ENCODE measurements around the gene PRUNE2.
"Not testable (repeated sequence)": the region's sequence is repeated elsewhere in the genome, so short reads cannot be mapped to it uniquely, and the experiment has no call there.

PRUNE2 gene

DNA sequence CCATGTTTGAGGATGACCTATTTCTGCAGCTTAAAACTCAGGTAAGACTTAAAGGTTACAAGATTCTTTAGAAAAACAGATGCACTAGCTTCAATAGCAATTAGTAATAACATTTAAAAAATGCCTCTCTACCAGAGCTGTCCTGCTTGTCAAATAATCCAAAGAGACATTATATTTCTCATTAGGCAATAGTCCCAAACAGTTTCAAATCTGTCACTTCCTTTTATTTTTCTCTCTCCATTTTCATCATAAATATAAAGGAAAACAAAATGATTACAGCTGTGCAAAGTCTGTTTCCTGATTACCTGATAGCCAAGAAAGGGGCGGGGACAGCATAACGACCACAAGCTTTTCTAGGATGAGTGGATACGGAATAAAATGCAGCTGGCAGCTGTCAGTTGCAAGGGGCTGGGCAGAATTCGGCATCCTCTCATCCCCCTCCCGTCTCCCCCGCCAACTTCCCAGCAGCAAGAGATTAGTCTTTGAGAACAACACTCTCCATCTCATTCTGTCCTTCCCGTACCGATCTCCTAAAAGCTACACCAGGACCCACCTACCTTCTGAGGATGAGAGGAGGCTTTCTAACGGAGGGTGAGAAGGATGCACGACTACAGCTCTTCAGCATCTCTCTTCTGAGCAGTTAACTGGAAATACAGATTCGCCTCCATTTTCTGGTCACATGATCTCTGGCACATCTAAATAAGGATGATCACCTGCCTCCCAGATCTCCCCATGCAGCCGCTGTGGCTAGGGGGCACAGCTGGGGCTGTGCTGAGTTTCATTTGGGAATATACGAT, 214.2 kb downstream of the PRUNE2 start:
- no peak for DNase-seq

GRCh38 chr9:76690973-76691370, 214.9 kb downstream of the PRUNE2 start:
- no peak for DNase-seq

DNA sequence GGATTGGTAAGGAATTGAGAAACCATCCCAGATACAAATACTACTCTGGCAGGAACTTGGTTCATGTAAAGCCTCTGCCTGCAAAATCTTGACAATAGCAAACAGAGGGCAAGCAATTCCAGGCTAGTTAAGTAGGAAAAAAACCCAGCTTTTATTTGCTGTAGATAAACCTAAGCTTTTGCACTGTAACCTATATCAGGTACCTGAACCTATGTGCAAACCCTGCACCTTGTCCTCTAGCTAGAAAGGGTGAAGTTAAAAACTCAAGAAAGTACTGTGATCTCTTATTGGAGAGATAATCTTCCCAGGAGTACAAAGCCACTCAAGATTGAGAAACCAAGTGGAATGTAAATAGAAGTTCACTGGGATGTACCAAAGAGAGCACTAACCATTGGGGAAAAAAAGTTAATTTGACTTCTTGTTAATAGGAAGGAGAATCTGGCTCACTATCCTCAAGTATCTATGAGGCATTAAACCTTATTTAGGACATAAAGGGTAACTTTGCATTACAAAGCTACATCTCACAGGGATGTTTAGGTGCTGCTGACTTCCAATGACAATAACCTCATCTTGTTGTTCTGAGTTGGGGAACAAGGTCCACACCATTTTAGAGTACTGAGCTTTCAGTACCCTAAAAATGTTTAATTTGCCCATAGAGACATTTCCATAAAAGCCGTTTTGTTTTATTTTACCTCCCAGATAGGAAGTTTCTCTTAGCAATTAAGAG, 215.5 kb downstream of the PRUNE2 start:
- no peak for DNase-seq

DNA sequence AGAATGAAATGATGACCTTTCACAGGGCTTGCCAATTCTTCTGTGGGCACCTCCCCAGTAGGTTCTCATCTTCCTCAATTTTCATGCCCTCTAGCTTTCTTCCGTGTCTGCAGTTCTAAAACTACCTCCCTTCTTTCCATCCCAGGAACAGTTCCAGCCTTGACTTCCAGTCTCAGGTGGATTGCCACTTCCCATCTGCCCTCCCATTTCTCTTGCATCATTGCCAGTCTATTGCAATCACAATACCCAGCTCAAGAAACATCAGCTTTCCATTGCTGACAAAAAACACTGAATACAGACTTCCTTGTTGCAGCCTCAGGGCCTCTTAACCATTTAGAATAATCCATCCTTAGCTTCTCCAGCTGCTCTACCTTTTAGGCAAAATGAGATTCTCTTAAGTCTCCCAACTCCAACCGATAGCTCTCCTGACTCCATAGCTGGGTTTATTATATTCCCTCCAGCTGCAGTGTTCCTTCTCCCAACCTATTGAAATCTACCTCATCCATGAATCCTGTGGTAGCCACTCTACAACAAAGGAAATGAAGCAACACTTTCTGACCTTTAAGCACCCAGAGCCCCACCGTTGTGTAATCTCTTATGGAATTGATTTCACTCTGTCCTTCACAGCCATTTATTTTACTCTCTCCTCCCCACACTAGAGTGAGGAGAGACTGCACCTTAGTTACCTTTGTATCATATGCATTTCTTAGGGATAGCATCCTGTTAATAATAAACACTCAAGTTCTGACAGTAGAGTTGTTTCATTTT, 217.3 kb downstream of the PRUNE2 start:
- no peak for DNase-seq

GRCh38 chr9:76687861-76688391, 218.0 kb downstream of the PRUNE2 start:
- DNase-seq, result no peak

GRCh38 chr9:76686756-76687155, 219.2 kb downstream of the PRUNE2 start:
- DNase-seq, result no peak

GRCh38 chr9:76684213-76684612, 221.7 kb downstream of the PRUNE2 start:
- DNase-seq, result no peak

DNA sequence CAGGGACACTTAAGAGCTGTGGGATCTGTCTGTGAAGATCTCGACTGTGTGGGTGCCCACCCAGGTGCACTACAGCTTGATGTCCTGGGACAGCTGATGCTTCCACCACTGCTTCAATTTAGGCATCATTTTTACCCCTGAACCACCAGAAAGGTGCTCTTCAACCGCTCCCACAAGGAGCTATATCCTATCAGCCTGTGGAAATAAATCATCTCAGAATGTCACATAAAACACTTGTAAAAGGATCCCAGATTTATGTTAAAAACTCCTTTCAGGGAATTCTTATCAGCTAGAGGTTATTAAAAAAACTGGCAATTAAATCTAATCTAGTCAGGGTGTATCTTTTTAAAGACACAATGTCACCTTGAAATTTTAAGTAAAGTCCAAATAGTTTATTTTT, 224.4 kb downstream of the PRUNE2 start:
- DNase-seq, result no peak

- no peak for DNase-seq
These were observed 225.0 kb downstream of the PRUNE2 start for GRCh38 chr9:76680716-76681425.

- no peak for DNase-seq
These were observed 228.3 kb downstream of the PRUNE2 start for GRCh38 chr9:76677481-76678055.

DNA sequence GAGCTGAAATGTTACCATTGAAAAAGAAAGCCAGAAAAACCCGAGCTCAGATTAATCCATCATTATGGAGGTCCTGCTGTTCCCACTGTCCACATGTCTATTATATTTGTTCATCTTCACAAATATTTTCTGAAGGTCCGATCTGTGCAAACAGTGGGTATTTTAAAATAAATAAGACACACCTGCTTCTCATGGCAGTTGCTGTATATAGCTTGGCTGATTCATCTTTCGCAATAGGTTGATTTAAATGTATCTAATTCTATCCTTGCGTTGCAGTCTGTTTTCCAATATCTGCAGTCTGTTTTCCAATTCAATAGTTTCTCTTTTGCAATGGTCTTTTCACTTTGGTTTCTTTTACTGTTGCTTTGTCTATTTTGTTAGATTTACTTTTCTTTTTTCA, 229.1 kb downstream of the PRUNE2 start:
- no peak for DNase-seq

- no peak for DNase-seq
These were observed 238.4 kb downstream of the PRUNE2 start for GRCh38 chr9:76667521-76667957.

DNA sequence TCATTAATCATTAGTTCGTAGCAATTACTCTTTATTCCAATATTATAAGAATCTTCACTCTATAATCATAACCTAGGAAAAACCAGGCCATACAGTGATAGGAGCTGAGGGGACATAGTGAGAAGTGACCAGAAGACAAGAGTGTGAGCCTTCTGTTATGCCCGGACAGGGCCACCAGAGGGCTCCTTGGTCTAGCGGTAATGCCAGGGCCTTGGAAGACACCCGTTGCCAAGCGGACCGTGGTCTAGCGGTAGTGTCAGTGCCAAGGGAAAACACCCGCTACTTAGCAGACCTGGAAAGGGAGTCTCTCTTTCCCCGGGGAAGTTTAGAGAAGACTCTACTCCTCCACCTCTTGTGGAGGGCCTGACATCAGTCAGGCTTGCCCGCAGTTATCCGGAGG, 239.9 kb downstream of the PRUNE2 start:
- not testable (repeated sequence) for DNase-seq

GRCh38 chr9:76665458-76665857, 240.5 kb downstream of the PRUNE2 start:
- no peak for DNase-seq

GRCh38 chr9:76664120-76664519, 241.8 kb downstream of the PRUNE2 start:
- DNase-seq, result no peak

- no peak for DNase-seq
These were observed 243.2 kb downstream of the PRUNE2 start for GRCh38 chr9:76662476-76663281.

GRCh38 chr9:76658510-76659231, 247.2 kb downstream of the PRUNE2 start:
- no peak for DNase-seq

GRCh38 chr9:76657265-76657664, 248.6 kb downstream of the PRUNE2 start:
- no peak for DNase-seq

DNA sequence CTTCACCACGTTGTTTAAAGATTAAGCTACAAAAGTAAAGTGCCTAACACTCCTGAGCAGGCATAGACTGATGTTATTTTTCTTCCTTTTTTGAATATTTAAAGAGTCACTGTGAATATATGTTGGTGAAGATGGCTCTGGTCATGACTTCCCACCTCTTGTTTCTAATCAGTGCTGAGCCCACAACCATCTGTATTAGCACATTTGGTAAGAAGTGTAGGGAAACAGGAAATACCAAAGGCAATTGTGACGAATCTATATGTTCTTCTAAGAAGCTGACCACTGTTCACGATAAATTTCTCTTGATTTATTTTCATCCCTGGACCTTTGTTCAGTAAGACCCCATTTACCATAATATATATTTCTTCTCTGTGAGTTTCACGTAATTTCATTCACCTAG, 249.9 kb downstream of the PRUNE2 start:
- no peak for DNase-seq

- DNase-seq, result no peak
These were observed 250.8 kb downstream of the PRUNE2 start for GRCh38 chr9:76655121-76655541.

- no peak for DNase-seq
These were observed 251.3 kb downstream of the PRUNE2 start for GRCh38 chr9:76654575-76654974.
